GM18508 (cell line): ENCODE measurements around the gene APOM.

Experiments
- ATAC-seq: cut with Tn5 transposase; IDR thresholded peaks from one replicate; pipeline ENCODE4 v1.9.1; 2021; ENCODE audit warnings: moderate number of reproducible peaks; ENCODE audit not compliant: insufficient read depth, unreplicated experiment

Gene APOM

DNA sequence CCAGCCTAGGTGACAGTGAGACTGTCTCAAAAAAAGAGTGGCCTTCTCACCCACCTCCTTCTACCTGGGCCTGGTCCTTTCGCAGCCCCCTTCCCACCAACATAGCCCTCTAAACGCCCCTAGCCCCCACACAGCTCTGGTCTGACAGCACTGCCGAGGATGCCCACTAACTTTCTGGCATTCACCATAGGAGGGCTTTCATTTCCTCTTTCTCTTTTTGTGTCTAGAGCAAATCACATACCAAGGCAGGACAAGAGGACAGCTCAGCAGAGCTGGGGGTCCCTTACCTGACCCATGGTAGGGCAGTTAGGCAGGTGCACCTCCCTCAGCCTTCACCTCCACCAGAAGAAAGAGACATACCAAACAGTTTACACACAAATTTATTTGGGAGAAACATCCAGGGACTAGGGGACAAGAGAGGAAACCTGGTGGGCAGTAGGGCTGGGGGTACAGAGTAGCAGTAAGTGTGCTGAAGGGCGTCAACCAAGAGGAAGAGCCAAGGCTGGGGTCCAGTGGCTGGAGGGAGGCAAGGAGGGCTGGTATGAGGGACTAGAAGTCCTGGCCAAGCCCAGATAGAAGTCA, 20.7 kb downstream of the APOM start:
- no peak for ATAC-seq

DNA sequence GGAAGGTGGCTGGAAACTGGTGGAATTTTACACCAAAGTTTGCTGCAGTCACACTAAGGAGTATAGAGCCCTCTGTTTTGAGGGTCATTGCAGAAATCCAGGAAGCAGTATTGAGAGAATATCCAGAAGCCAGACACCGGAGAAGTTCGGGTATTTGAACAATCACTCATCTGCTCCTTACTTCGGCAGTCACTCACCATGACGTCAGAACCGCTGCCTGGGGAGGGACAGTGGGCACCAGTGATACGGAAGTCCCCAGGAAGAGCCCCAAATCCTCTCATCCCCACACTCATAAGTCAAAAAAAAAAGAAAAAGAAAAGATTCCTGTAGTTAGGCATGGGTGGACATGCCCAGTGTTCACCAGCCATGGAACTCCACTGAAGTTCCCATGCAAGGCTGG, 21.2 kb downstream of the APOM start:
- ATAC-seq, result no peak

DNA sequence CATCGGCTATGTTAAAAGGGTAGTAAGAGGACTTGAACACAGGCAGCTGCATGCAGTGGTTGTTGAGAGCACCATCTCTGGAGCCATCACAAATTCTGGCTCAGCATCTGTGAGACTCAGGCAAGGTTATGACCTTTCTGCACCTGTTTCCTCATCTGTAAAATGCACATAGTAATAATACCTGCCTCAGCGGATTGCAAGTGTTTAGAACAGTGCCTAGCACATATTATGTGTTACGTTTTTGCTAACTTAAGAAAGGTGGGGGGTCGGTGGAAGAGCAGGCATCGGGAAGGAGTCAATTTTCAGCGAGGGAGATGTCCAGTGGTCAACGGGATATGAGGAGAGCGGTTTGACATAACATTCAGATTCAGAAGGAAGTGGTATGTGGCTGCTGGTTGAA, 22.3 kb downstream of the APOM start:
- no peak for ATAC-seq

DNA sequence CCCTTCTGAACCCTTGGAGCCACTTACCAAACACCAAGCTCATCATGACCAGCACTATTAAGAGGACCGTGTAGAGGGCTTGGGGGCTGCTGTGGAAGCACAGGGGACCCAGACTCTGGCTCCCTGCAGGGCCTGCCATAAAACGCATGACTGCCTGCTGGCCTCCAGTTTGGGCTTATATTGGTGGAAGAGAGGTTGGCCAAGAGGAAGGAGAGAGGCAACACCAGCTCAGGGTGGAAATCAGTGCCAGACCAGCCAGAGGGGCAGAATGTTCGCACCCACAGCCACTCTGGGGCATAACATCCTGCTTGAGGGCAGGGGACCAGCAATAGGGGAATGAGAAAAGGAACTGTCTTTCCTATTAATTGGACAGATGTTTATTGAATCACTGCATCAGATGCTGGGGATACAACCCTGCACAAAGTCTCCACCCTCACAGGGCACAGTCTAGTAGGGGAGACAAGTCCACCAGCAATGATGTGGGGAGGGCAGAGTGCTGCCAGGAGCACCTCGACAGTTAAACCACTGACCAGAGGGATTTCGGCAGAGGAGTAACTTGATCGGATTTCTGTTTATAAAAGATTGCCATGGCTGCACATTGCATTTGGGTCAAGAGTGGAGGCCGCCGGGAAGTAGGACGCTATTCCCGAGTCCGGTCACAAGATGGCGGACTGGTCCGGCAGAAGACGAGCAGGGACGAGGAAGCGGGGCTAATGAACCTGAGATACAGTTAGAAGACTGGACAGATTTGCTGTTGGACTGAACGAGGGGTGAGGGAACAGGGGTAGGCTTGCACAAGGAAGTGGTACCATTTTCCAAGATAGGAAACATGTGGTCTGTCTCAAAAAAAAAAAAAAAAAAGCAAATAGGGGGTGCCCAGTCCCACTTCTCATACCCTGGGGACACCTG, 24.8 kb downstream of the APOM start, which contains the start of gene LY6G5C:
Gene LY6G5C, minus strand, starts transcription at position 842 of the 909 bp plus-strand sequence. Its CDS starts 694 bp downstream, at position 148.
- no peak for ATAC-seq

DNA sequence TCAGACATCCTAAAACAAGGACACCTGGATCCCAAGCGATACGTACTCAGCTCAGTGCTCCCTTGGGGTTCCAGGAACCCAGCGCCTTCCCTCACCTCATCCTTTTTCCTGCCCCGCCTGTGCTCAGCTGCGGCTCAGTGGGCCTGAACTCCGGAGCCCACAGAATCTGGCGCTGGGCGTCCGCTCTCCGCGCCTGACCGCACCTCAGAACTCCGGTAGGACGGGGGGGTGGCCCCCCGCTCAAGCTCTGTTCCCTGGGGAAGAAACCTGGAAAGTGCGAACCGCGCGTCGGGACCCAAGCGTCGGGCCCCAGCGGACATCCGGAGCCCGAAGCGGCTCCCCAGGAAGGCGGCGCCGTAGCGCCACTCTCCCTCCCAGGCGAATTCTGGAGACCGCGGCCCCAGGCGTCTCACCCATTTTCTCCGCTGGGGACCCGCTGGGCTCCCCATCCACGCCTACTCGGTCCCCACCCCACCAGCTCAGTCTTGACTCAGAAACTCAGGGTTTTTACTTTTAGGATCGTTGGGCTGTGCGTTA, 25.5 kb downstream of the APOM start:
- no peak for ATAC-seq

DNA sequence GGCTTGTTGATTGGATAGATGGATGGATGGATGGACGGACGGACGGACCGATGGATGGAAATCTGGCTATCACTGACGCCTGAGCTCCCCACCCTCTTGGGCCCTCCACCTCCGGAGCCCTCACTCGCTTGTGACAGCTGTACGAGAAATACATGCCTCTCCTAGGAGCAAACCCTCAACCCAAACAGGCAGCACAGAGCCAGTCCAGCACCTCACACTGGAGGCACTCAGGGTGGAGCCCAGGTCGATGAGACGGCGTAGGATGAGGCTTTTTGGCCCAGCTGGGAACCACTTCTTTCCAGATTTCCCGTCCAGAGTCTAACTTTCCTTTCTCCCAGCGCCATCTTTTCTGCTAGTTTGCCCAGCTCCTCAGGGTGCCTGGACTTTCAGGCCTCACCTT, 27.9 kb downstream of the APOM start:
- ATAC-seq, result no peak

DNA sequence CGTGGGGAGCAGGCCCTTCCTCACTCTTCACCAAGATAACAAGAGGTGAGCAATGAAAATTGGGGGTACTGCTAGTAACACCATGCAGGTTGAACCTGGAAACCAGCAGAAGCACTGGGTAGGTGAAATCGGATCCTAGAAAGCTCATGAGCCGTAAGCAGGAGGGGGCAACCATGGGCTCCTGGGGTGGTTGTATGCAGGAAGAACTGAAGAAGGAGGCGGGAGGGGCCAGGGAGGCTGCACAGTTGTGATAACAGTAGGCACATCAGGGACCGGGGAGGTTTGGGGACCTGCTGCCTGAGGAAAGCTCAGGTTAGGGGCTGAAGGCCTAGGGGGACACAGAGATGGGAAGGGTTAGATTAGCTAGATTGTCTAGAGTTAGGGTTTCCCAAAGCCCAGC, 30.8 kb downstream of the APOM start:
- no peak for ATAC-seq

DNA sequence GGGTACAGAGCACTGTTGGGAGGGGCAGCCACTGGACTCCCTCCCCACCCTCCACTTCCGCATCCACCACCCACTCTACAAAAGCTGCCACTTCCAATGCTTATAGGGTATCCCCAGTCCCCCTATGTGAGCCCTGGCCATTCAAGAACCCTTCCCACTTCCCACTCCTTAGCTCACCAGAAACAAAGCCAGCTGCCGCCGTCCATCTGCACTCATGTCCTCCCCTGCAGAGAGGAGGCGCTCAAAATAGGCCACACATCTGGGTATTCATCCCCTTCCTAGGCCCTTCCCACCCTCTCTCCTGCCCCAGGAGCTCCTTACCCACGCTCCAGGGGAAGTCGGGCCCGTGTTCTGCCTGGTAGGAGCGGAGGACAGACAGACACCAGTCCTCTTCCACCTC, 31.6 kb downstream of the APOM start:
- ATAC-seq, result no peak

DNA sequence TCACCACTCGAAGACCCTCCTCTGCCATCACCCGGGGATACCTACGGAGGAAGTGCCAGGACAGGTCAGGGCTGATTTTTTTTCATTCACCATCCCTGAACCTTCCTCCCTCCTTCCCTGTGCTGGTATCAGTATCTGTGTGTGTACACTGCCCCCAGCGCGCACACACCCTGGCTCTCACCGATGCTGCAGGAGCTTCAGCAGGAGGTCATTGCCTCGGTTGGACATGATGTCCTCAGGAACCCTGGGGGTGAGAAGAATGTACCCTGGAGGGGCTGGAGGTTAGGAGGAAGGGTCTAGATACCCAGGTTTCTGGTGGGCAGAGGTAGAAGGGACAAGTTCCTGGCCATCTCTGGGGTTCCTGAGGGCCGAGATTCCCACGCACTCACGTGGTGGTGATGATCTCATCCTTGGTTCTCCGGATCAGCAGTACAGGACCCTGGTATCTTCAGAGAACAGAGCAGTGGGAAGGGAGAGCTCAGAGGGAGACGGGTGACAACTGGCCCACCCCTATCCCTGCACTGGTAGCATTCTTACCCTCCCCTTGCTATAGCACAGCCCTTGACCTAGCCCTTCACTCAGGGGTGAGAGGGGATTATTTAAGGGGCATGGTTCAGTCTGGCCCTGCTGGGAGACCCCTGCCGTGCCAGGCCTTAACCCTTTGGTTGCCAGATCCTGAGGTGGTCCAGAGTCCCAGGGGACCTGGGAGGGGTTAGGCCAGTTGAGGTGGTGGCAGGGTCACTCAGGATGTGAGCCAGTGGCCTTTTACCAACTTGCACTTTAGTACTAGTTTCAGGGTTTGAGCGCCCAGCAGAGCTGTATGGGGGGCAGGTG, 32.4 kb downstream of the APOM start:
- no peak for ATAC-seq

DNA sequence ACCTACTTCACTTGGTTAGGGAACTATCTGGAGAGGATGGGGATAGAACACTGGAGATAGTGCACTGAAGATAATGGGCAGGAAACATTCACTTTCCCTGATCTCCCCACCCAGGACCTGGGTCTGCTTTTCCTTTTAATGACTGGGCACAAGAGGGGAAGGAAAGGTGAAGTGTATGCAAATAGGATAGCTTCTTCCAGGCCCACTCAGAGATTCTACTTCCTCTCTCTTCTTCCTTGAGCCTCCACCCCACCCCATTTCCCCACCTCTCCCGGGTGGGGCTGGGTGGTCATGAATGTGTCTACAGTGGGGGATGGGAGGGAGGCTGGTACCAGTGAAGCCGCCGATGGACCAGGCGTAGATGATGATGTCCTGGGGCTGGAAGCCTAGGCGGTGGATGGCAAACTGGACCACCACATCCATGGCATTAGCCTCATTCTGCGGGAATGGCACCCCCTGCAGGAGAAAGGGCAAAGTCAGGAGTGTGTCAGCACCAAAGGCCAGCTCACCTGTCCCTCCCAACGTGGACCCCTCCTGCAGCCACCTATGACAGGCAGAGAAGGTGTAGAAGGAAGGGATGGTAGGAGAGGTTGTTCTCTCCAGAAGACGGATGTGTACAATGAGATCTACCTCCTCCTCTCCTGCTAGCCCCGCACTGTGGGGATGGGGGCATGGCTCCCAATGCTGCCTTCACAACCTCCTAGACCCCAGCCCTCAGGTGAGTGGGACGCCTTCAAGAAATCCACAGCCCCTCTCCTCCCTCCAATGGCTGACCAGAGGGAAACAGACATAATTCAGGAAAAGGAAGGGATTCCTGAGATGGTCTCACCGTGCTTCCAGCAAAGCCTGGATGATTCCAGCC, 33.8 kb downstream of the APOM start:
- no peak for ATAC-seq

DNA sequence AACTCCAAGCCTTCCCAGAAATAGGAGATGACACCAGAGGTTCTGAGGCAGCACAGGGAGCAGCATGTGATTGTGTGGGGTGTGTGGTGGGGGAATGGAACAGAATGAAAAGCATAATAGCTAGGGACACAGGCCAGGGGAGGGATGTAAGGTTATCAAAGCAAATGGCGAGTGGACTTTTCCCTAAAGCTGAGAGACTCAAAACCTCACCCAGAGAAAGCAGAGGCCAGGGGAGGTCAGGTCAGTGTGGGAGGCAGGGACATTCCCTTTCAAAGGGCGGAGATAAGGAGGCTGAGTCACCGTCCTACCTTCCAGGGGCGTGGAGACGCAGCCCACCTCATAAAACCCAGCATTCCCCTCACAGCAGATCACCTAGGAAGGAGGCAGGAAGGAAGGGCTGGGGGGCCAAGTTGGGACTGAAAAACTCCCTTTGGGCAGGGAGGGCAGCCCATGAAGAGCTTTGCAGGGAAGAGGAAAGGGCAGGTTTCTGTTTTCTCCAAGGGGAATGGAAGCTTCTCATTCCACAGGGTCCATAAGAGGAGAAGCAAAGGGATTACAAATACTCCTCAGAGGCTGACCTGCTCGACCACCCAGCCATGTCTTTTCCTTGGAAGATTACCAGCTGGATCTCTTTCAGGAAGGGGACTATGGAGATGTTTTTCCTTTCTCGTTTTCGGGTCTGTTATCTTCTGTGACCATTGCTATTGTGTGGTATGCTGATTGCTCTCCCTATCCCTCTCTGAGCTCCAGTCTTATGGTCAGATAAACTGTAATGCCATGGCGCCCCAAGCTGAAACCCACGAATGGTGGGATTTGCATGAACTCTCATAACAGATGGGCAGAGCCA, 34.8 kb downstream of the APOM start:
- ATAC-seq, result no peak

DNA sequence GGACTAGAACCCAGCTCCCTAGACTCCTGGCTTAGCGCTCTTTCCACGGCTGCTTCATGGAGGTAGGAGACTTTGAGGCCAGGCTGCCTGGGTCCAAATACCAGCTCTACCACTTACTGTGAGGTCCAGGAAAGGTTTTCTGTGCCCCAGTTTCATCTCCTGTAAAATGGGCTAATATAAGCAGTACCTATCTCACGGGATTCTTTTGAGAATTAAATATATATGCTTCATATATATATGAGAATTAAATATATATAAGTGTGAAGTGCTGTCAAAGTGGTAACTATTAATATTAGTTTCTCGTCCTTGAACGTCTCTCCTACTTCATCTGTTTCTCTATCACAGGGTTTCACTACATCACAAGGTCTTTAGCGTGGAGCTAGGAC, 35.4 kb downstream of the APOM start:
- no peak for ATAC-seq

DNA sequence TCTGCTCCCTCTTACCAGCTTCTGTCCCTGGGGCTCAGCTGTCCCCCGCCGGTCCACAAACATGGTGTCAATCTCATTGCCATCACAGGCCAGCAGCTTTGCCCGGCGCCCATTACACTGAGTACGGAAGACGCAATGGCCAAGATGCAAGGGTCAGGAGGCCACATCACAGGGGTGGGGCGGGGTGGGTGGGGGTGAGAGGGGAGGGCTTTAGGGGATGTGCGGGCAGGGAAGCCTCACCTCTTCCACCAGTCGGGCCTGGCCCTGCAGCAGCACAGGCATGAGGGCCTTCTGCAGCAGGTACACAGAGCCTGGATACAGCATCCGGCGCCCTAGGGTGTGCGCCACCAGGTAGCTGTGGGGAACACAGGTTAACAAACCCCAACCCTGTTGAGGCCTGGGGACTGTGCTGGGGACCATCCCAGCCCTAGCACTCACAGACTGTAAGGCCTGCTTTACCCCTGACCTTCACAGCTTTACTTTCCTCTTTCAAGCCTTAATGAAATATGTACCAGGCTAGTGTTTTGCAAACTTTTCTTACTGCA, 35.9 kb downstream of the APOM start:
- no peak for ATAC-seq

DNA sequence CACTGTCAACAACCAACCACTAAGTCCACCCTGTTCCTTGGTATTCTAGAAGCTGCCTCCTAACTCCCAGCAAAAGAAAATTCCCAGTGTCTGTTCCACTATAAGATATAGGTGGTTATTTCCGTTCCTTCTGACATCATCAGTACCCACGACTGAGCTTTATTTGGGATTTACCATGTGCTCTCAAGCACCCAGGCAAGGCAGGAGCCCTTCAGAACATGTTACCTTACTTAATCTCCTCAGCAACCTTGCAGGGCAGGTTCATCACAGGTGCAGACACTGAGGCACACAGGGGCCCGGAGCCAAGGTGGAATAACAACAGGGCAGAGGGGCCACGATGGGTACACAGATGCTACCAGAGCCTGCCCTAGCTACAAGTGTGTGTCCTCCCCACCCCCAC, 36.7 kb downstream of the APOM start:
- ATAC-seq, result no peak

DNA sequence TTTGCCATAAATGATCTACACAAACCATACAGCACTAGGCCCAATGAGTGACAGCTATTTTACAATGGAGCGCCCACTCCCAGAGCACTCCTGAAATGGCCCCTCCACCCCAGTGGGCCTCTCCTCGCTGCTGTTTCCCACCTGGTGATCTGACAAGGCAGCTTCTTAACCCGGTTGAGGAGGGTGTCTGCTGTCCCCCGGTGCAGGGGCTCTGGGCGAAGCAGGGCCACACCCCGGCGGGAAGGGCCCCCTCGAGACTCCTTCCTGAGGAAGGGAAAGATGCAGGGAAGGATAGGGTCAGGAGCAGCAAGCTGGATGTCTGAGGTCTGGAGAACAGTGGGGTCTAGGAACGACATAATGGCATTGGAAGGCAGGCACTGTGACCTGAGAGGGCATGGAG, 37.2 kb downstream of the APOM start:
- ATAC-seq, result no peak

DNA sequence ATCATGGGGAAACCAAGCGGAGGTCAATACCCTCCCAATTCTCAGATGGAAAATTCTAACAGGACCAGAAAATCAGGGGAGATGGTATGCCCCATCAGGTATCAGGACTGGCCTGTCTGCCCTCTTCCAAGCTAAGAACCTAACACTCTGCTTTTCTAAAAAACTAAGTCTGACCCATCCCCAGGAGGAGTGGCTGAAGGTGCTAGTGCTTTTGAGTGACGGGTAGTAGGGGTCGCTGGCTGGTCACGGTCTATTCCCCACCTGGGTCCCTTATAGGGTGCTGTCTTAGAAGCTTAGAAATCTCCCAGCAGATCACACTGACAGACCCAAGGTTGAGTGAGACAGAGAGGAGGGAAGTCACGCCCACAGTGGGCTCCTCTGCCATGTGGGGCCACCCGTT, 37.8 kb downstream of the APOM start:
- no peak for ATAC-seq

DNA sequence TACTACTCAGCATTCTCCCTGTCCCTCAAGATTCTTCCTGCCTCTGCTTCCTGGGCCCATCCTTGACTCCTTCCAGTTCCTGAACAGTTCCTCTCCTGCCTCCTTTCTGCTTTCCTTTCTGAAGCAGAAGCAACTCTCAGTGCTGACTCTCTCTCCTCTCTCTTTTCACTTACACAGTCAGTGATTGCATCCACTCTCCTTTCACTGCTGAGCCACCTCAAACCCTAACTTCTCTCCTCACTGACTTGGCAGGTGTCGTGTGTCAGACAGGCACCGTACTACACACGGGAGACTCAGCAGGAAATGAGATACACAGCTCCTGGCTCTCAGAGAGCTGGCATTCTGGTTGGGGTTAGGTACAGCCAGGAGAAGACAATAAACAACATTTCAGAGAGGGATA, 41.9 kb downstream of the APOM start:
- ATAC-seq, result no peak

DNA sequence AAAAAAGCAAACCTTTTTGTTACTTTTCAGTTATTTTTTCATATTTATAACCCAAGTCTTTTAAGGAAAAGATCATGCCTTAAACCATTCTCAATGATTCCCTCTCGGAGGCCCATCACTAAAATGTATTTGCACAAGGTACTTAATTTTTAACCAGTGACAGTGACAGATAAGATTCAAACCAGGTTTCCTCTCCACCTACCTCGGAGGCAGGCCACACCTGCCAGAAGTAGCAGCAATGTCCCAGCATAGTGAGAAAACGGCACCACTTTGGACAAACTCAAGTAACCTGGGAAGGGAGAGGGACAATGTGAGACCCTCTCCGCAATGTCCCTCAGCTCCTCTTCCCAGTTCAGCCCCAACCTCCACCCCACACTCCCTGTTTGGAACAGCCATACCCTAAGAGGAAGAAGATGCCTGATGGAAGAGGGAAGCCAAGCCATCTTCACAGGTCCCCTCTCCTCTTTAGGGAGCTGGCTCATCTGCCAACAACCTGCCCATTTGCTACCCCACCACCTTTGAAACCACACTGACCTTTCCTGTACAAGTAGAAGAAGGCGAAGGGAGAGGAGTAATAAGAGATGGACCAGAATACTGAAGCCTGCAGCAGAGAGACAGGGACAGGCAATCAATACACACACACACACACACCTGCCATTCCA, 45.2 kb downstream of the APOM start:
- ATAC-seq, result no peak
